ENCODE results near the gene CPLX3. TPM values are rescaled to one million over a fixed set of nuclear protein-coding genes. Genes with fewer than 3 reads are reported as not detected.
A peak's percentile ranks its signal among the peaks of the same experiment; 100 is the strongest.

Gene CPLX3
- total RNA-seq, 4 donors from 2014 or later = not detected

DNA sequence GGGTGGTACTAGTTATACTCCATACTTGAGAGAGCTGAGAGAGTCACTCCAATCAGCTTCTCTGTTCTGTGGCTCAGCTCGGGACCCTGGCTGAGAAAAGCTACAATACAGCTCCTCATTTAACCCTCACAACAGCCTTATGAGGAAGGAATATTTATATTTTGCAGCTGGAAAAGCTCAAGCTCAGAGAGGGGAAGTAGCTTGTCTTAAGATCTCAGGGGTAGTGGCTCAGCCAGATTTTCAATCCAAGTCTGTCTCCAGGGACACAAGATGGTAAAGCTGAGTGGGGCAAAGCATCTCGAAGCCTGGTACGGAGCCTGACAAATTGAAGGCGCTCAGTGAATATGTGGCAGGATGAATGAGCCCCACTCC is 31.9 kb downstream of the CPLX3 start:
- intact Hi-C loops (cut with DNase I; ENCODE audit: low total_unique reads) = no loop called here
- H3K9me3 ChIP-seq = no peaks in the 10 kb centered on the region
- H3K4me1 ChIP-seq = no peaks in the 10 kb centered on the region
- no peak overlapping the region for H3K27ac ChIP-seq
- H3K36me3 ChIP-seq = no peaks in the 10 kb centered on the region
- DNase-seq = no peak
- H3K4me3 ChIP-seq = no peak overlapping the region
- TF ChIP-seq CTCF (IDR thresholded peaks at IDR 0.05) (no peak), POLR2A (IDR thresholded peaks at IDR 0.05) (no peak)
- H3K27me3 ChIP-seq = no peaks in the 10 kb centered on the region

GRCh38 chr15:74863239-74864056 is 37.0 kb downstream of the CPLX3 start:
- Histone ChIP-seq H3K36me3 (no peaks in the 10 kb centered on the region), H3K4me1 (no peaks in the 10 kb centered on the region), H3K9me3 (no peaks in the 10 kb centered on the region), H3K4me3 (no peak overlapping the region), H3K27ac (no peak overlapping the region), H3K27me3 (no peaks in the 10 kb centered on the region)
- no peak for TF ChIP-seq CTCF (IDR thresholded peaks at IDR 0.05)
- no peak for DNase-seq
- intact Hi-C loops (cut with DNase I; ENCODE audit: low total_unique reads) = no loop called here

DNA sequence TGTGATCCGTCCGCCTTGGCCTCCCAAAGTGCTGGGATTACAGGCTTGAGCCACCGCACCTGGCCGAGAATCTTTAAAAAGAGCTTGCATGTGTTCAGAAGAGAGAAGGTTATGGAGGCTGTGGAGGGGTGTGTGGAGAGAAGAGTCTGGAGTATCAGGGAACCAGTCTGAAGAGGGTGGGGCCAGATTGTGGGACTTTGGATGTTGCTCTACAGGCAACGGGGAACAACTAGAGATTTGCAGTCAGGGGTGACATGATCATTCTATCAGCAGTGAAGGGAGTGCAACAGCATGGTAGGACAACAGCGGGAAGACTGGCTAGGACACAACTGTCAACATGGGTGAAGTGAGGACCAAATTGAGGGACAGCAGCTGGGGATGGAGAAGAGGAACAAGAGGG is 37.9 kb downstream of the CPLX3 start:
- H3K27ac ChIP-seq = no peak overlapping the region
- H3K4me1 ChIP-seq = peaks cover 1 to 2% of the 10 kb centered on the region in 2 donors
- H3K4me3 ChIP-seq = no peak overlapping the region
- no peaks in the 10 kb centered on the region for H3K36me3 ChIP-seq
- intact Hi-C loops (cut with DNase I; ENCODE audit: low total_unique reads) = no loop called here
- H3K27me3 ChIP-seq = no peaks in the 10 kb centered on the region
- no peaks in the 10 kb centered on the region for H3K9me3 ChIP-seq
- TF ChIP-seq POLR2A (IDR thresholded peaks at IDR 0.05) (no peak), CTCF (IDR thresholded peaks at IDR 0.05) (no peak)
- DNase-seq = no peak

DNA sequence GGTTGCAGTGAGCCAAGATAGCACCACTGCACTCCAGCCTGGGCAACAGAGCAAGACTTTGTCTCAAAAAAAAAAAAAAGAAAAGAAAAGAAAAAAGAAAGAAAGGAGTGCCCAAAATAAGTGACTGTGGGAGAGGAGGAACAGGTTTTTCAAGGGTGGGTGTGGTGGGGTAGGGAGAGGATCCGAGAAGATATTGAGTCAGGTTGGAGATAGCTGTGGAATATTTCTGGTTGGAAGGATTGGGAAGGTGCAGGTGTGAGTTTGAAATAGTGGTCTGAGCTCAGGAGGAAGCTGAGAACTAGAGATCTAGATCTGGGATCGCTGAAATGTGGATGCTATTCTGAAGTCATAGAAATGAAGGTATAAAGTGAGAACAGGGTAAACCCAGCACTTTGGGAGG is 38.9 kb downstream of the CPLX3 start:
- no peak for DNase-seq
- intact Hi-C loops (cut with DNase I; ENCODE audit: low total_unique reads) = no loop called here
- Histone ChIP-seq H3K27me3 (no peaks in the 10 kb centered on the region), H3K4me3 (no peak overlapping the region), H3K9me3 (no peaks in the 10 kb centered on the region), H3K36me3 (no peaks in the 10 kb centered on the region), H3K4me1 (peaks cover 6 to 11% of the 10 kb centered on the region in 2 donors), H3K27ac (peak overlapping the region in 1 of 2 donors; percentile 31)
- no peak for TF ChIP-seq POLR2A (IDR thresholded peaks at IDR 0.05)
- no peak for TF ChIP-seq CTCF (IDR thresholded peaks at IDR 0.05)

- peak in 1 of 2 donors; percentile 42 for DNase-seq
- H3K4me1 ChIP-seq = peaks cover 6 to 19% of the 10 kb centered on the region in 2 donors
- TF ChIP-seq POLR2A (IDR thresholded peaks at IDR 0.05) = no peak
- TF ChIP-seq CTCF (IDR thresholded peaks at IDR 0.05) = no peak
- intact Hi-C loops (cut with DNase I; ENCODE audit: low total_unique reads) = no loop called here
- no peaks in the 10 kb centered on the region for H3K36me3 ChIP-seq
- no peaks in the 10 kb centered on the region for H3K9me3 ChIP-seq
- no peak overlapping the region for H3K4me3 ChIP-seq
- no peaks in the 10 kb centered on the region for H3K27me3 ChIP-seq
- peak overlapping the region; percentile 31 to 45 for H3K27ac ChIP-seq
Observed at GRCh38 chr15:74866090-74866489, 39.7 kb downstream of the CPLX3 start.

Measured in uterus (tissue), 4 donors.